ENCODE results near the gene PTGER3.

Gene PTGER3

GRCh38 chr1:70979881-70980280 lies 67.7 kb downstream of the PTGER3 start:
- H3K4me3 ChIP-seq (ENCODE audit: low read depth, low read length), result no peak overlapping the region
- no peaks in the 10 kb centered on the region for H3K27me3 ChIP-seq (ENCODE audit: control insufficient read depth, insufficient read depth, low read length)
- no peaks in the 10 kb centered on the region for H3K9me3 ChIP-seq (ENCODE audit: control insufficient read depth, insufficient read depth, low read length)

GRCh38 chr1:70979313-70979712 lies 68.3 kb downstream of the PTGER3 start:
- Histone ChIP-seq H3K4me3 (ENCODE audit: low read depth, low read length) (no peak overlapping the region), H3K9me3 (ENCODE audit: control insufficient read depth, insufficient read depth, low read length) (no peaks in the 10 kb centered on the region), H3K27me3 (ENCODE audit: control insufficient read depth, insufficient read depth, low read length) (no peaks in the 10 kb centered on the region), H3K36me3 (ENCODE audit: control insufficient read depth, insufficient read depth, low read length) (no peaks in the 10 kb centered on the region), H3K4me1 (ENCODE audit: control insufficient read depth, insufficient read depth, low read length) (no peaks in the 10 kb centered on the region), H3K27ac (ENCODE audit: low read depth, low read length) (no peak overlapping the region), H3K9ac (ENCODE audit: low read depth, low read length) (no peak overlapping the region)

More at GRCh38 chr1:70979881-70980280, 67.7 kb downstream of the PTGER3 start:
- Histone ChIP-seq H3K27ac (ENCODE audit: low read depth, low read length) (no peak overlapping the region), H3K9ac (ENCODE audit: low read depth, low read length) (no peak overlapping the region), H3K4me1 (ENCODE audit: control insufficient read depth, insufficient read depth, low read length) (no peaks in the 10 kb centered on the region), H3K36me3 (ENCODE audit: control insufficient read depth, insufficient read depth, low read length) (no peaks in the 10 kb centered on the region)

GRCh38 chr1:70978623-70979022 lies 69.0 kb downstream of the PTGER3 start:
- Histone ChIP-seq H3K36me3 (ENCODE audit: control insufficient read depth, insufficient read depth, low read length) (no peaks in the 10 kb centered on the region), H3K4me1 (ENCODE audit: control insufficient read depth, insufficient read depth, low read length) (no peaks in the 10 kb centered on the region), H3K4me3 (ENCODE audit: low read depth, low read length) (no peak overlapping the region), H3K9ac (ENCODE audit: low read depth, low read length) (no peak overlapping the region), H3K27ac (ENCODE audit: low read depth, low read length) (no peak overlapping the region), H3K27me3 (ENCODE audit: control insufficient read depth, insufficient read depth, low read length) (no peaks in the 10 kb centered on the region), H3K9me3 (ENCODE audit: control insufficient read depth, insufficient read depth, low read length) (no peaks in the 10 kb centered on the region)

GRCh38 chr1:70977575-70977974 lies 70.0 kb downstream of the PTGER3 start:
- no peaks in the 10 kb centered on the region for H3K9me3 ChIP-seq (ENCODE audit: control insufficient read depth, insufficient read depth, low read length)
- no peaks in the 10 kb centered on the region for H3K27me3 ChIP-seq (ENCODE audit: control insufficient read depth, insufficient read depth, low read length)
- no peak overlapping the region for H3K9ac ChIP-seq (ENCODE audit: low read depth, low read length)
- H3K36me3 ChIP-seq (ENCODE audit: control insufficient read depth, insufficient read depth, low read length), result no peaks in the 10 kb centered on the region
- H3K4me1 ChIP-seq (ENCODE audit: control insufficient read depth, insufficient read depth, low read length), result no peaks in the 10 kb centered on the region
- no peak overlapping the region for H3K4me3 ChIP-seq (ENCODE audit: low read depth, low read length)
- H3K27ac ChIP-seq (ENCODE audit: low read depth, low read length), result no peak overlapping the region

GRCh38 chr1:70977041-70977440 lies 70.6 kb downstream of the PTGER3 start:
- H3K36me3 ChIP-seq (ENCODE audit: control insufficient read depth, insufficient read depth, low read length), result no peaks in the 10 kb centered on the region
- H3K4me1 ChIP-seq (ENCODE audit: control insufficient read depth, insufficient read depth, low read length), result no peaks in the 10 kb centered on the region
- H3K9ac ChIP-seq (ENCODE audit: low read depth, low read length), result no peak overlapping the region
- no peaks in the 10 kb centered on the region for H3K9me3 ChIP-seq (ENCODE audit: control insufficient read depth, insufficient read depth, low read length)
- H3K27me3 ChIP-seq (ENCODE audit: control insufficient read depth, insufficient read depth, low read length), result no peaks in the 10 kb centered on the region
- no peak overlapping the region for H3K4me3 ChIP-seq (ENCODE audit: low read depth, low read length)
- no peak overlapping the region for H3K27ac ChIP-seq (ENCODE audit: low read depth, low read length)

GRCh38 chr1:70973754-70974153 lies 73.9 kb downstream of the PTGER3 start:
- H3K9me3 ChIP-seq (ENCODE audit: control insufficient read depth, insufficient read depth, low read length), result no peaks in the 10 kb centered on the region
- H3K4me1 ChIP-seq (ENCODE audit: control insufficient read depth, insufficient read depth, low read length), result no peaks in the 10 kb centered on the region
- no peak overlapping the region for H3K4me3 ChIP-seq (ENCODE audit: low read depth, low read length)
- no peaks in the 10 kb centered on the region for H3K27me3 ChIP-seq (ENCODE audit: control insufficient read depth, insufficient read depth, low read length)
- H3K27ac ChIP-seq (ENCODE audit: low read depth, low read length), result no peak overlapping the region
- no peak overlapping the region for H3K9ac ChIP-seq (ENCODE audit: low read depth, low read length)
- no peaks in the 10 kb centered on the region for H3K36me3 ChIP-seq (ENCODE audit: control insufficient read depth, insufficient read depth, low read length)

- no peaks in the 10 kb centered on the region for H3K27me3 ChIP-seq (ENCODE audit: control insufficient read depth, insufficient read depth, low read length)
- no peaks in the 10 kb centered on the region for H3K36me3 ChIP-seq (ENCODE audit: control insufficient read depth, insufficient read depth, low read length)
- no peaks in the 10 kb centered on the region for H3K9me3 ChIP-seq (ENCODE audit: control insufficient read depth, insufficient read depth, low read length)
- no peak overlapping the region for H3K4me3 ChIP-seq (ENCODE audit: low read depth, low read length)
- no peaks in the 10 kb centered on the region for H3K4me1 ChIP-seq (ENCODE audit: control insufficient read depth, insufficient read depth, low read length)
- no peak overlapping the region for H3K27ac ChIP-seq (ENCODE audit: low read depth, low read length)
- H3K9ac ChIP-seq (ENCODE audit: low read depth, low read length), result no peak overlapping the region
Measured at GRCh38 chr1:70970407-70970806, 77.2 kb downstream of the PTGER3 start.

- no peak overlapping the region for H3K27ac ChIP-seq (ENCODE audit: low read depth, low read length)
- H3K36me3 ChIP-seq (ENCODE audit: control insufficient read depth, insufficient read depth, low read length), result no peaks in the 10 kb centered on the region
- H3K9ac ChIP-seq (ENCODE audit: low read depth, low read length), result no peak overlapping the region
- H3K4me1 ChIP-seq (ENCODE audit: control insufficient read depth, insufficient read depth, low read length), result no peaks in the 10 kb centered on the region
- H3K27me3 ChIP-seq (ENCODE audit: control insufficient read depth, insufficient read depth, low read length), result no peaks in the 10 kb centered on the region
- H3K9me3 ChIP-seq (ENCODE audit: control insufficient read depth, insufficient read depth, low read length), result no peaks in the 10 kb centered on the region
- H3K4me3 ChIP-seq (ENCODE audit: low read depth, low read length), result no peak overlapping the region
Measured at GRCh38 chr1:70966018-70966638, 81.5 kb downstream of the PTGER3 start.

- Histone ChIP-seq H3K9ac (ENCODE audit: low read depth, low read length) (no peak overlapping the region), H3K27me3 (ENCODE audit: control insufficient read depth, insufficient read depth, low read length) (no peaks in the 10 kb centered on the region), H3K27ac (ENCODE audit: low read depth, low read length) (no peak overlapping the region), H3K4me1 (ENCODE audit: control insufficient read depth, insufficient read depth, low read length) (no peaks in the 10 kb centered on the region), H3K4me3 (ENCODE audit: low read depth, low read length) (no peak overlapping the region), H3K9me3 (ENCODE audit: control insufficient read depth, insufficient read depth, low read length) (no peaks in the 10 kb centered on the region), H3K36me3 (ENCODE audit: control insufficient read depth, insufficient read depth, low read length) (no peaks in the 10 kb centered on the region)
Measured at GRCh38 chr1:70963374-70963773, 84.2 kb downstream of the PTGER3 start.

GRCh38 chr1:70961374-70961975 lies 86.1 kb downstream of the PTGER3 start:
- Histone ChIP-seq H3K4me3 (ENCODE audit: low read depth, low read length) (no peak overlapping the region), H3K9me3 (ENCODE audit: control insufficient read depth, insufficient read depth, low read length) (no peaks in the 10 kb centered on the region), H3K36me3 (ENCODE audit: control insufficient read depth, insufficient read depth, low read length) (no peaks in the 10 kb centered on the region), H3K9ac (ENCODE audit: low read depth, low read length) (no peak overlapping the region), H3K27ac (ENCODE audit: low read depth, low read length) (no peak overlapping the region), H3K4me1 (ENCODE audit: control insufficient read depth, insufficient read depth, low read length) (no peaks in the 10 kb centered on the region), H3K27me3 (ENCODE audit: control insufficient read depth, insufficient read depth, low read length) (no peaks in the 10 kb centered on the region)

- no peaks in the 10 kb centered on the region for H3K27me3 ChIP-seq (ENCODE audit: control insufficient read depth, insufficient read depth, low read length)
- no peaks in the 10 kb centered on the region for H3K9me3 ChIP-seq (ENCODE audit: control insufficient read depth, insufficient read depth, low read length)
- no peak overlapping the region for H3K9ac ChIP-seq (ENCODE audit: low read depth, low read length)
- H3K36me3 ChIP-seq (ENCODE audit: control insufficient read depth, insufficient read depth, low read length), result no peaks in the 10 kb centered on the region
- no peak overlapping the region for H3K4me3 ChIP-seq (ENCODE audit: low read depth, low read length)
- H3K4me1 ChIP-seq (ENCODE audit: control insufficient read depth, insufficient read depth, low read length), result no peaks in the 10 kb centered on the region
- H3K27ac ChIP-seq (ENCODE audit: low read depth, low read length), result no peak overlapping the region
Measured at GRCh38 chr1:70948396-70949017, 99.1 kb downstream of the PTGER3 start.

All from HUES48 (cell line).